Glutamatergic neuron (in vitro differentiated cells): ENCODE measurements around the gene CXCL14. TPM values are rescaled to one million over a fixed set of nuclear protein-coding genes. Genes with fewer than 3 reads are reported as not detected.
A peak's percentile ranks its signal among the peaks of the same experiment; 100 is the strongest.

Experiments
- DNase-seq: peaks from one replicate; pipeline ENCODE4 v3.0.0; 2022
- H3K27ac Mint-ChIP-seq: one replicate; pipeline ENCODE4 v1.8.0; 2020; ENCODE audit warnings: mild to moderate bottlenecking, mixed read lengths, inconsistent platforms; ENCODE audit not compliant: unreplicated experiment
- H3K27me3 Mint-ChIP-seq: one replicate; pipeline ENCODE4 v1.8.0; 2020; ENCODE audit warnings: mild to moderate bottlenecking, moderate library complexity, mixed read lengths, inconsistent platforms; ENCODE audit not compliant: unreplicated experiment
- H3K36me3 Mint-ChIP-seq: one replicate; pipeline ENCODE4 v1.8.0; 2020; ENCODE audit warnings: mild to moderate bottlenecking, mixed read lengths, inconsistent platforms; ENCODE audit not compliant: unreplicated experiment
- H3K4me1 Mint-ChIP-seq: one replicate; pipeline ENCODE4 v1.8.0; 2020; ENCODE audit warnings: mild to moderate bottlenecking, low read depth, mixed read lengths, inconsistent platforms; ENCODE audit not compliant: unreplicated experiment
- H3K4me3 Mint-ChIP-seq: one replicate; pipeline ENCODE4 v1.8.0; 2020; ENCODE audit warnings: mild to moderate bottlenecking, mixed read lengths, inconsistent platforms; ENCODE audit not compliant: unreplicated experiment
- H3K9me3 Mint-ChIP-seq: one replicate; pipeline ENCODE4 v1.8.0; 2020; ENCODE audit warnings: mild to moderate bottlenecking, moderate library complexity, mixed read lengths, inconsistent platforms; ENCODE audit not compliant: unreplicated experiment
- total RNA-seq: library from RNA; stranded (reverse); fragmentation: NEBNext Ultra II Directional; extraction: Animal tissue kit (Norgen Biotek cat#: 25700); gene quantifications from one replicate; pipeline ENCODE4 v1.2.1, GENCODE V29; 2021; ENCODE audit not compliant: unreplicated experiment
- TF ChIP-seq, protein P1 (sequence below): fragments of 200-600 bp; sonication (generic); IDR thresholded peaks from one replicate; pipeline ENCODE4 v1.5.0; 2021; ENCODE audit not compliant: partially characterized antibody, unreplicated experiment

Gene CXCL14
- total RNA-seq, 1 donor from 2014 or later: 0.32 TPM

GRCh38 chr5:135576075-135576599 lies 2.7 kb downstream of the CXCL14 start:
- no peak for DNase-seq
- Mint-ChIP-seq H3K36me3 (no peaks in the 10 kb centered on the region), H3K4me1 (peaks cover 27% of the 10 kb centered on the region), H3K27ac (no peak overlapping the region), H3K27me3 (peaks cover 26% of the 10 kb centered on the region), H3K9me3 (peaks cover 5% of the 10 kb centered on the region), H3K4me3 (no peak overlapping the region)
- TF ChIP-seq, protein P1, sequence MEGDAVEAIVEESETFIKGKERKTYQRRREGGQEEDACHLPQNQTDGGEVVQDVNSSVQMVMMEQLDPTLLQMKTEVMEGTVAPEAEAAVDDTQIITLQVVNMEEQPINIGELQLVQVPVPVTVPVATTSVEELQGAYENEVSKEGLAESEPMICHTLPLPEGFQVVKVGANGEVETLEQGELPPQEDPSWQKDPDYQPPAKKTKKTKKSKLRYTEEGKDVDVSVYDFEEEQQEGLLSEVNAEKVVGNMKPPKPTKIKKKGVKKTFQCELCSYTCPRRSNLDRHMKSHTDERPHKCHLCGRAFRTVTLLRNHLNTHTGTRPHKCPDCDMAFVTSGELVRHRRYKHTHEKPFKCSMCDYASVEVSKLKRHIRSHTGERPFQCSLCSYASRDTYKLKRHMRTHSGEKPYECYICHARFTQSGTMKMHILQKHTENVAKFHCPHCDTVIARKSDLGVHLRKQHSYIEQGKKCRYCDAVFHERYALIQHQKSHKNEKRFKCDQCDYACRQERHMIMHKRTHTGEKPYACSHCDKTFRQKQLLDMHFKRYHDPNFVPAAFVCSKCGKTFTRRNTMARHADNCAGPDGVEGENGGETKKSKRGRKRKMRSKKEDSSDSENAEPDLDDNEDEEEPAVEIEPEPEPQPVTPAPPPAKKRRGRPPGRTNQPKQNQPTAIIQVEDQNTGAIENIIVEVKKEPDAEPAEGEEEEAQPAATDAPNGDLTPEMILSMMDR: no peak

- H3K27me3 Mint-ChIP-seq: peaks cover 23% of the 10 kb centered on the region
- H3K4me1 Mint-ChIP-seq: peaks cover 29% of the 10 kb centered on the region
- TF ChIP-seq, protein P1: no peak
- DNase-seq: no peak
- no peak overlapping the region for H3K4me3 Mint-ChIP-seq
- H3K36me3 Mint-ChIP-seq: no peaks in the 10 kb centered on the region
- no peak overlapping the region for H3K27ac Mint-ChIP-seq
- peaks cover 1% of the 10 kb centered on the region for H3K9me3 Mint-ChIP-seq
Observed at GRCh38 chr5:135574493-135574892, 4.3 kb downstream of the CXCL14 start.

DNA sequence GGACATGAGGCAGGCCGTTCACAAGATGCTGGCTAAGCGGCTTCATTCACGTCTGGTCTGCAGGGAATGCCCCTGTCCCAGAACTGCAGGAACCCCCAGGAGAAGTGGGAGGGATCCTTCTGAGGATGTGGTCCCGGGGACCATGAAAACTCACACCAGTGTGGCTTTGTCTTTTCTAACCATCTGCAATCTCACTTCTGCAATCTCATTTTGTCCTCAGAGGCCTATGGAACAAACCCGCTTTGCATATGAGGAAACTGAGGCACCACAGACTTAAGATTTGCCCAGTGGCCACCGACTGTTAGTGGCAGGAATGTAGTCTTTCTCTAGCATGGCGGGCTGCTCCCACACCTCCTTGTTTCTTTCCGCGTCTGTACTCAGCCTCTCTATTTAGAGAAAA lies 6.9 kb downstream of the CXCL14 start:
- Mint-ChIP-seq H3K27me3 (peaks cover 13% of the 10 kb centered on the region), H3K4me3 (no peak overlapping the region), H3K36me3 (no peaks in the 10 kb centered on the region), H3K27ac (no peak overlapping the region), H3K9me3 (peaks cover 2% of the 10 kb centered on the region), H3K4me1 (peaks cover 33% of the 10 kb centered on the region)
- no peak for DNase-seq
- TF ChIP-seq, protein P1: no peak

DNA sequence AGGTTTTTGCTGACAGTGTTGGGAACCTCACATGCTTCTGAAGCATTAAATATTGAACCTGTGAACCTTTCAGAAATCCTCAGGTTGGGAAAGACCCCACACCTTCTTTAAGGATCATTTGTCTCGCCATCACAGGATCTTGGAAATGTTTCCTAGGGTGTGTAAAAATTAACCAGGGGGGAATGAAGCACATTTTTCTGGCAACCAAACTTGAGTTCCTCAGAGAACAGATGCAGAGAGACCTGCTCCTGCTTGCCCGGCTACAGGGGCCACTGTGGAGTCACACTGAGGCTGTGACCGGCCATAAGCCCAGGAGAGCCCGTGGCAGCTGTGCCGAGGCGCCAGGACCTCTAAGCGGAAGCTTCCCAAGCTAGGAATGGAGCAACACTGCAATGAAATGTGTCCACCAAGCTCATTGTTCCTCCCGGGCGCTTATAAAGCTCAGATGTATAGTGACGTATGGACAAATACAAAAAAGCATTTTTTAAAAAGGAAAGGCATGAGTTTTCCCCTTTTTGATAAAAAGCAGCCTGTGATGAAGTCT lies 7.7 kb downstream of the CXCL14 start:
- peaks cover 13% of the 10 kb centered on the region for H3K27me3 Mint-ChIP-seq
- H3K4me3 Mint-ChIP-seq: no peak overlapping the region
- peaks cover 39% of the 10 kb centered on the region for H3K4me1 Mint-ChIP-seq
- H3K9me3 Mint-ChIP-seq: peaks cover 5% of the 10 kb centered on the region
- TF ChIP-seq, protein P1: no peak
- no peaks in the 10 kb centered on the region for H3K36me3 Mint-ChIP-seq
- DNase-seq: no peak
- no peak overlapping the region for H3K27ac Mint-ChIP-seq

DNA sequence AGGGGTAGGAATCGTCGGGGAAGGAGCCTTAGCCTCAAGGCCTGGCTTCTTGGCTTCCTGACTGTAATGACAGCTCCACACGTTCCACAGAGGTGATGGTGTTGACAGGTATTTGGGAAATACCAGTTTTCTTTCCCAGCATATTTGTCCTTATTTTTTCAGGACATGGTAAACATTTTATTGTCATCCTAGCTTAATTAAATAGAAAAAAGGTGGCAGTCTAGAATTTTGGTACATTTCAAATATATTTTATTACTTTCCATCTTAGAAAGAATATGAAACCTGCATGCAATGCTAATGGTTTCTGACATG lies 8.4 kb downstream of the CXCL14 start:
- DNase-seq: no peak
- Mint-ChIP-seq H3K4me3 (no peak overlapping the region), H3K27me3 (peaks cover 10% of the 10 kb centered on the region), H3K4me1 (peaks cover 39% of the 10 kb centered on the region), H3K9me3 (peaks cover 5% of the 10 kb centered on the region), H3K36me3 (no peaks in the 10 kb centered on the region), H3K27ac (no peak overlapping the region)
- TF ChIP-seq, protein P1: peak; percentile 17
